ENCODE results near the gene PXK. TPM values are rescaled to one million over a fixed set of nuclear protein-coding genes. Genes with fewer than 3 reads are reported as not detected.

Gene PXK
- total RNA-seq, 1 donor: 64.4 TPM

- TF ChIP-seq CTCF (IDR thresholded peaks at IDR 0.05; ENCODE audit: insufficient read depth, low read length): no peak
- peak; percentile 33 for DNase-seq (ENCODE audit: low read depth)
Measured at GRCh38 chr3:58394339-58394738, 61.6 kb downstream of the PXK start.

GRCh38 chr3:58398669-58399333, 66.1 kb downstream of the PXK start:
- no peak overlapping the region for H3K4me3 ChIP-seq (ENCODE audit: low read depth, low read length)
- DNase-seq (ENCODE audit: low read depth): no peak
- no peak for TF ChIP-seq CTCF (IDR thresholded peaks at IDR 0.05; ENCODE audit: insufficient read depth, low read length)

More at GRCh38 chr3:58394339-58394738, 61.6 kb downstream of the PXK start:
- no peak overlapping the region for H3K4me3 ChIP-seq (ENCODE audit: low read depth, low read length)

GRCh38 chr3:58403513-58404109, 70.9 kb downstream of the PXK start:
- DNase-seq (ENCODE audit: low read depth): no peak
- no peak overlapping the region for H3K4me3 ChIP-seq (ENCODE audit: low read depth, low read length)
- TF ChIP-seq CTCF (IDR thresholded peaks at IDR 0.05; ENCODE audit: insufficient read depth, low read length): no peak

GRCh38 chr3:58404396-58404795, 71.7 kb downstream of the PXK start:
- peak; percentile 62 for DNase-seq (ENCODE audit: low read depth)
- TF ChIP-seq CTCF (IDR thresholded peaks at IDR 0.05; ENCODE audit: insufficient read depth, low read length): no peak
- no peak overlapping the region for H3K4me3 ChIP-seq (ENCODE audit: low read depth, low read length)

- DNase-seq (ENCODE audit: low read depth): no peak
- no peak overlapping the region for H3K4me3 ChIP-seq (ENCODE audit: low read depth, low read length)
- no peak for TF ChIP-seq CTCF (IDR thresholded peaks at IDR 0.05; ENCODE audit: insufficient read depth, low read length)
Measured at GRCh38 chr3:58408906-58409305, 76.2 kb downstream of the PXK start.

- DNase-seq (ENCODE audit: low read depth): no peak
- no peak for TF ChIP-seq CTCF (IDR thresholded peaks at IDR 0.05; ENCODE audit: insufficient read depth, low read length)
- no peak overlapping the region for H3K4me3 ChIP-seq (ENCODE audit: low read depth, low read length)
Measured at GRCh38 chr3:58409663-58410062, 77.0 kb downstream of the PXK start.

Data from fibroblast of the aortic adventitia (primary cell).